HG02943 (cell line): ENCODE data around the gene PAWR.
"Not testable (repeated sequence)": the region's sequence is repeated elsewhere in the genome, so short reads cannot be mapped to it uniquely, and the experiment has no call there.

Source experiments
- ATAC-seq: cut with Tn5 transposase; IDR thresholded peaks from one replicate; pipeline ENCODE4 v1.9.1; 2021; ENCODE audit warnings: mild to moderate bottlenecking, low read depth, moderate library complexity; ENCODE audit not compliant: unreplicated experiment

PAWR gene

DNA sequence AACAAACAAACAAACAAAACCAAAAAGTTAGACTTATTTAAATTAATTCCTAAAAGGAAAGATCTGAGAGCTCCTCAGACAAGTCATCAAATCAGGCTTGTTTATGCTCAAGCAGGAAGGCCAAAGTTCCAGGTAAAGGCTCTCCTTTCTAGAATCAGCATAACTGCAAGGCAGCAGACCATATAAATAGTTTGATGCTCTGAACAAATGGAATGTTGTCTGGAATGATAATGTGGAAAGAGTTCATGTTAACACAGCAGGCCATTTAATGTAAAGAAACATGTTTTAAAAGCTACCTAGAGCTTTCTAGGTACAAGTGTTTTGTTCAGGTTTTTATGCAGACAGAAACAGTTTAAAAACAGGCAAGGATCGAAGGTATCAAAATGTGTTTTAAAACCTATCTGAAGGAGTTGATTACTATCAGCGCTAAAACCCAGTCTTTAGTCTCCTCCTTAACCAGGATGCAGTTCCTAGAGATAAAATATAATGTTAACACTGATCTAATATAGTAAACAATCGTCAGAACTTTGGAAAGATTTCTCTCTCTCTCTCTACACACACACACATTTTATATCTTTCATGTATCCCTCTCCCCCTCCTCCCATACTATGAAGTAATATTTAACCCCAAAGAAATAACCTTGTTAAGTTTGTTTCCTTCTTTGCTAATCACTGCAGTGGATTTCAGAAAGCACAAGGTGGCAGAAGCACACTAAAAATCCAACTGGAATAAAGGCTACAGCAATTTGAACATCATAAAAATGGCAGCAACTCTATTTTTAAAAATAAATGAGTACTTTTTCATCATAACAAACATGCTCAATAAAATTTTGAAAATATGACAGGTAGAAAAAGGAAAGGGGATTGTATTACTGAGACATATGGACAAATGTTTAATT, 135.5 kb downstream of the PAWR start:
- ATAC-seq = no peak

- no peak for ATAC-seq
These were observed 136.7 kb downstream of the PAWR start for GRCh38 chr12:79553863-79554574.

DNA sequence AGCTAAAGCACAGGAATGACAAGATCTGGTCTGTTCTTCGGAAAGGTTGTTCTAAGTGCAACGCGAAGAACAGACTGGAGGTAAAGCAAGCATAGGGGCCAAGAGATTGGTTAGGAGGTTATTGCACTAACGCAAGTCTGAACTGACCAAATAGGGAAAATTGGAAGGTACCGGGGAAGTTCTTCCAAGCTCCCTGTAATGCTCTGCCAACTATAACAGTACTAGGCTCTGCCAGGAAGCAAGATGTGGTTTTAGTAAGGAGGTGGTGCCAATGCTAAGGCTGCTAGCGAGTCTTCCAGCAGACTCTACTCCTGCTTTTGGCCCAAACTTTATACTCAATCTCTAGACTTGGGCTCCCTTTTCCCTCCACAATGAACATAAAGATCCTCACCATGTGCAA, 138.6 kb downstream of the PAWR start:
- no peak for ATAC-seq

DNA sequence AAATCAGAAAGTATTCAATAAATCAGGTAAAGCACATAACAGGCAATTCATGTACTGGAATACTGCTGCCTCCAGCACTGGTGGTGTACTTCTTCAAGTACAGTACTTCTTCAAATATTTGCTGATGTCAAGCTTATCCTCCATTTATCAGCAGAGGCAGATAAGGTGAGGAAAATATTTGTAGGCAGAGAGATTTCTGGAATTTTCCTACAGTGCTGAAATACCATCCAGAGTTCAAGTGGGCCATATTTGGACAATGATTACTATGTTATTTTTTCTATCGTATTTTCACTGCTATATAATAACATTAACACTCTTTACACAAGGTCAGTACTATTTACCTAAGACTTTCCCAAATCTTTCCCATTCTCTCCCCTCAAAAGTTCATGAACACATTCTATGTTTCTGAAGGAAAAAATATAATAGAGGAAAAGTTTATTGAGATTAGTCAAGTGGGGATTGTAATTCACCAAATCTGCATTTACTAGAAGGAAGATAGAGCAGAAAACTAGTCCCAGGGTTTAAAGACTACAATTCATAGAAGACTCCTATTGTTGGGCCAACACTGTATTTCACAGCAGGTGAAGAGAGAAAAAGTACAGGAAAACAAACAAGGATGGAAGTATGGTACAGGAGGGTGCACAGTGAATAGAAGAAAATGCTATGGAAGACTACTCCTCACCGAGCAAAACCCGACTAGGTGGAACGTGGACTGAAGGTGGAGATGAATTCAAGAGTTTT, 141.1 kb downstream of the PAWR start:
- no peak for ATAC-seq

GRCh38 chr12:79548610-79548924, 142.2 kb downstream of the PAWR start:
- no peak for ATAC-seq

GRCh38 chr12:79547735-79548609, 142.8 kb downstream of the PAWR start:
- peak; percentile 65 for ATAC-seq

- ATAC-seq = no peak
These were observed 143.6 kb downstream of the PAWR start for GRCh38 chr12:79547044-79547734.

DNA sequence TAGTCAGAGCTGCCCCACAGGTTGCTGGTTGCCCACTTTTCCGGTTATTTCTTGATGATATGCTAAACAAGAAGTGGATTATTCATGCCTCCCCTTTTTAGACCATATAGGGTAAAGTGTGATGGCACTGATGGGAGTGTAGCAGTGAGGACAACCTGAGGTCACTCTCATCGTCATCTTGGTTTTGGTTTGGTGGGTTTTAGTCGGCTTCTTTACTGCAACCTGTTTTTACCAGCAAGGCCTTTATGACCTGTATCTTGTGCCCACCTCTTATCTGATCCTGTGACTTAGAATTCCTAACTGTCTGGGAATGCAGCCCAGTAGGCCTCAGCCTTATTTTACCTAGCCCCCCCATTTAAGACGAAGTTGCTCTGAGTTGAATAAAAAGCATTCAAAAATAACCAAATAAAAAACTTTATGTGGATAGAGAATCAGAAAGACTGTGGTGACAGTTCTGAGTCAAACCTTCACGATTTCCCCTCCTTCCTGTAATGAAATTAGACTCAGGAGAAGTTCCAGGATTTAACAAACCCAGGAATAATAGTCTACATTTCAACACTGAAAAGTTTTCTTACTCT, 144.2 kb downstream of the PAWR start:
- ATAC-seq = no peak

DNA sequence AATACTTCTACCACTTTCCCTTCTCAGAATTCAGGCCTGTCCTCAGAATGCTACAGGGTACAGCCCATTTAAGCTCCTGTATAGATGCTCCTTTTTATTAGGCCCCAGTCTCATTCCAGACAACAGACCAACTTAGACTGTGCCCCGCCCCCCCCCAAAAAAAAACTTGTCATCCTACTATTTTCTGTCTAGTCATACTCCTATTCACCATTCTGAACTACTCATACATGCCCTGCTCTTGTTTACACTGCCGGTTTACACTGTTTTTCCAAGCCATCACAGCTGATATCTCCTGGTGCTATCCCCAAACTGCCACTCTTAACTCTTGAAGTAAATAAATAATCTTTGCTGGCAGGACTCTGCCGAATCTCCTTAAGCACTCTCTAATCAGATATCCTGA, 146.3 kb downstream of the PAWR start:
- ATAC-seq = not testable (repeated sequence)

DNA sequence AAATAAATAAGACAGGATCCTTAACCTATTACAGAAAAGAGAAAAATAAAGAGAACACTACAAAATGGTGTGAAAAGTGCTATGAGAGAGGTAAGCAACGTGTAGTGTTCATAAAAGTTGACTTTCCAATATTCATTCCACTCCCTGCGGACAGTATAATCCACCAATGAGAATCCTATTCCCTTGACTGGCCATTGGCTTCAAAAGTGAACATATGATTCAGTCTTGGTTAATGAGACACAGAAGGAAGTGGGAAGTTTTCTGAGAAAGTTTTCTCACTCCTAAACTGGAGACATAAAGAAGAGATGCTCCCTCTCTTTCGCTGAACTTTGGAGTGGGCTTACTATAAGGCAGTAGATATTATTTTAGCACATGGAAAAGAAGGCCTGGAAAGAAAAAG, 153.1 kb downstream of the PAWR start:
- ATAC-seq = no peak

DNA sequence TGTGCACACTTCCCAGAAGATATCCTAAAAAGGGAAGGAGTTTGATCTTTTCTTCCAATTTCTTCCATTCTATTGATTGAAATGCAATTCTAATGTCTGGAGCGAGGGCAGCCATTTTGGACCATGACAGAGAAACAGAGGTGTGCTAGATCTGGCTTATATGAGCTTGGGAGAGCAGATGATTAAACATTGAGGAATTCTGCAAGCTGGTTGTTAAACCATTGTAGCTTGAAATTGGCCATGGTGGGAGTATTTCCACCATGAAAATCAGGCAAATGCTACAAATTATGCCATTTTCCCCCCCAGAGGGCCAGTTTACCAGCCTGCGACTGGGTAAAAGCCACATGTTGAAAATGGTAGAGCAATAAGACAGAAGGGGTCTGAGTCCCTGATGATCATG, 155.0 kb downstream of the PAWR start:
- ATAC-seq = no peak
